ENCODE measurements around the gene RAB7A. TPM values are rescaled to one million over a fixed set of nuclear protein-coding genes. Genes with fewer than 3 reads are reported as not detected.

The RAB7A gene
- total and polyA plus RNA-seq, 2 experiments from 2014 or later: 89.8 to 156 TPM

DNA sequence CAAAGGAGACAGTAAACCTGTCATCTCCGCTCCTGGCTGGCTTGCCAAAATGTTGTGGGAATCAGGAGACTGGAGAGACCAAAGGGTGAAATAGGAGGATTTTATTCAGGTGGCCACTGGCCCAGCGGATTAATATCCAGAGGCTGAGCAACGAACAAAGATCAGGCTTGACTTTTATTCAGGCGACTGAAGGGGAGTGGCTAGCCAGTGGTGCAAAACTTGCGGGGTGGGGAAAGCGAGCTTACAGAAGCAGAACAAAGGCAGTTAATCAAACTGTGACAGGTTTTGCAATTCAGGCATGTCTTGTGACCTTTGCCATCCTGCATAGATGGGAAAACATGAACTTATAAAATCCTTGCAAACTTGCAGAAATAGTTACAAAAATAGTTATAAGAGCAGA, 133.6 kb downstream of the RAB7A start:
- Mint-ChIP-seq H3K9me3 (peaks cover 78% of the 10 kb centered on the region), H3K4me1 (peaks cover 5% of the 10 kb centered on the region), H3K27me3 (ENCODE audit: insufficient read depth, low read depth, poor library complexity) (peaks cover 10% of the 10 kb centered on the region), H3K27ac (no peak overlapping the region), H3K4me3 (no peak overlapping the region), H3K36me3 (ENCODE audit: low read depth) (peaks cover 50% of the 10 kb centered on the region)
- H3K4me2 ChIP-seq: no peak overlapping the region
- H3F3A ChIP-seq (replicated peaks; ENCODE audit: low read depth): no peaks in the 10 kb centered on the region
- H4K20me1 ChIP-seq (replicated peaks; ENCODE audit: insufficient read depth): no peaks in the 10 kb centered on the region
- H2AFZ ChIP-seq: no peak overlapping the region
- no peak overlapping the region for H3K4me3 ChIP-seq
- TF ChIP-seq, protein P1, sequence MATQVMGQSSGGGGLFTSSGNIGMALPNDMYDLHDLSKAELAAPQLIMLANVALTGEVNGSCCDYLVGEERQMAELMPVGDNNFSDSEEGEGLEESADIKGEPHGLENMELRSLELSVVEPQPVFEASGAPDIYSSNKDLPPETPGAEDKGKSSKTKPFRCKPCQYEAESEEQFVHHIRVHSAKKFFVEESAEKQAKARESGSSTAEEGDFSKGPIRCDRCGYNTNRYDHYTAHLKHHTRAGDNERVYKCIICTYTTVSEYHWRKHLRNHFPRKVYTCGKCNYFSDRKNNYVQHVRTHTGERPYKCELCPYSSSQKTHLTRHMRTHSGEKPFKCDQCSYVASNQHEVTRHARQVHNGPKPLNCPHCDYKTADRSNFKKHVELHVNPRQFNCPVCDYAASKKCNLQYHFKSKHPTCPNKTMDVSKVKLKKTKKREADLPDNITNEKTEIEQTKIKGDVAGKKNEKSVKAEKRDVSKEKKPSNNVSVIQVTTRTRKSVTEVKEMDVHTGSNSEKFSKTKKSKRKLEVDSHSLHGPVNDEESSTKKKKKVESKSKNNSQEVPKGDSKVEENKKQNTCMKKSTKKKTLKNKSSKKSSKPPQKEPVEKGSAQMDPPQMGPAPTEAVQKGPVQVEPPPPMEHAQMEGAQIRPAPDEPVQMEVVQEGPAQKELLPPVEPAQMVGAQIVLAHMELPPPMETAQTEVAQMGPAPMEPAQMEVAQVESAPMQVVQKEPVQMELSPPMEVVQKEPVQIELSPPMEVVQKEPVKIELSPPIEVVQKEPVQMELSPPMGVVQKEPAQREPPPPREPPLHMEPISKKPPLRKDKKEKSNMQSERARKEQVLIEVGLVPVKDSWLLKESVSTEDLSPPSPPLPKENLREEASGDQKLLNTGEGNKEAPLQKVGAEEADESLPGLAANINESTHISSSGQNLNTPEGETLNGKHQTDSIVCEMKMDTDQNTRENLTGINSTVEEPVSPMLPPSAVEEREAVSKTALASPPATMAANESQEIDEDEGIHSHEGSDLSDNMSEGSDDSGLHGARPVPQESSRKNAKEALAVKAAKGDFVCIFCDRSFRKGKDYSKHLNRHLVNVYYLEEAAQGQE (IDR thresholded peaks at IDR 0.05; ENCODE audit: unreplicated experiment): no peak
- TF ChIP-seq, protein P2, sequence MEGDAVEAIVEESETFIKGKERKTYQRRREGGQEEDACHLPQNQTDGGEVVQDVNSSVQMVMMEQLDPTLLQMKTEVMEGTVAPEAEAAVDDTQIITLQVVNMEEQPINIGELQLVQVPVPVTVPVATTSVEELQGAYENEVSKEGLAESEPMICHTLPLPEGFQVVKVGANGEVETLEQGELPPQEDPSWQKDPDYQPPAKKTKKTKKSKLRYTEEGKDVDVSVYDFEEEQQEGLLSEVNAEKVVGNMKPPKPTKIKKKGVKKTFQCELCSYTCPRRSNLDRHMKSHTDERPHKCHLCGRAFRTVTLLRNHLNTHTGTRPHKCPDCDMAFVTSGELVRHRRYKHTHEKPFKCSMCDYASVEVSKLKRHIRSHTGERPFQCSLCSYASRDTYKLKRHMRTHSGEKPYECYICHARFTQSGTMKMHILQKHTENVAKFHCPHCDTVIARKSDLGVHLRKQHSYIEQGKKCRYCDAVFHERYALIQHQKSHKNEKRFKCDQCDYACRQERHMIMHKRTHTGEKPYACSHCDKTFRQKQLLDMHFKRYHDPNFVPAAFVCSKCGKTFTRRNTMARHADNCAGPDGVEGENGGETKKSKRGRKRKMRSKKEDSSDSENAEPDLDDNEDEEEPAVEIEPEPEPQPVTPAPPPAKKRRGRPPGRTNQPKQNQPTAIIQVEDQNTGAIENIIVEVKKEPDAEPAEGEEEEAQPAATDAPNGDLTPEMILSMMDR (conservative IDR thresholded peaks at IDR 0.05; ENCODE audit: low read depth in 2 of 2): no peak
- TF ChIP-seq EZH2phosphoT487 (IDR thresholded peaks at IDR 0.05; ENCODE audit: unreplicated experiment) (no peak), EZH2 (IDR thresholded peaks at IDR 0.05; ENCODE audit: low read depth, unreplicated experiment) (no peak), STAT1 (IDR thresholded peaks at IDR 0.05; ENCODE audit: unreplicated experiment) (no peak), ZNF114 (CRISPR knock-in tag; IDR thresholded peaks at IDR 0.05) (no peak), CREB1 (CRISPR knock-in tag; IDR thresholded peaks at IDR 0.05; ENCODE audit: low read depth) (no peak)
- TF ChIP-seq, protein P3, sequence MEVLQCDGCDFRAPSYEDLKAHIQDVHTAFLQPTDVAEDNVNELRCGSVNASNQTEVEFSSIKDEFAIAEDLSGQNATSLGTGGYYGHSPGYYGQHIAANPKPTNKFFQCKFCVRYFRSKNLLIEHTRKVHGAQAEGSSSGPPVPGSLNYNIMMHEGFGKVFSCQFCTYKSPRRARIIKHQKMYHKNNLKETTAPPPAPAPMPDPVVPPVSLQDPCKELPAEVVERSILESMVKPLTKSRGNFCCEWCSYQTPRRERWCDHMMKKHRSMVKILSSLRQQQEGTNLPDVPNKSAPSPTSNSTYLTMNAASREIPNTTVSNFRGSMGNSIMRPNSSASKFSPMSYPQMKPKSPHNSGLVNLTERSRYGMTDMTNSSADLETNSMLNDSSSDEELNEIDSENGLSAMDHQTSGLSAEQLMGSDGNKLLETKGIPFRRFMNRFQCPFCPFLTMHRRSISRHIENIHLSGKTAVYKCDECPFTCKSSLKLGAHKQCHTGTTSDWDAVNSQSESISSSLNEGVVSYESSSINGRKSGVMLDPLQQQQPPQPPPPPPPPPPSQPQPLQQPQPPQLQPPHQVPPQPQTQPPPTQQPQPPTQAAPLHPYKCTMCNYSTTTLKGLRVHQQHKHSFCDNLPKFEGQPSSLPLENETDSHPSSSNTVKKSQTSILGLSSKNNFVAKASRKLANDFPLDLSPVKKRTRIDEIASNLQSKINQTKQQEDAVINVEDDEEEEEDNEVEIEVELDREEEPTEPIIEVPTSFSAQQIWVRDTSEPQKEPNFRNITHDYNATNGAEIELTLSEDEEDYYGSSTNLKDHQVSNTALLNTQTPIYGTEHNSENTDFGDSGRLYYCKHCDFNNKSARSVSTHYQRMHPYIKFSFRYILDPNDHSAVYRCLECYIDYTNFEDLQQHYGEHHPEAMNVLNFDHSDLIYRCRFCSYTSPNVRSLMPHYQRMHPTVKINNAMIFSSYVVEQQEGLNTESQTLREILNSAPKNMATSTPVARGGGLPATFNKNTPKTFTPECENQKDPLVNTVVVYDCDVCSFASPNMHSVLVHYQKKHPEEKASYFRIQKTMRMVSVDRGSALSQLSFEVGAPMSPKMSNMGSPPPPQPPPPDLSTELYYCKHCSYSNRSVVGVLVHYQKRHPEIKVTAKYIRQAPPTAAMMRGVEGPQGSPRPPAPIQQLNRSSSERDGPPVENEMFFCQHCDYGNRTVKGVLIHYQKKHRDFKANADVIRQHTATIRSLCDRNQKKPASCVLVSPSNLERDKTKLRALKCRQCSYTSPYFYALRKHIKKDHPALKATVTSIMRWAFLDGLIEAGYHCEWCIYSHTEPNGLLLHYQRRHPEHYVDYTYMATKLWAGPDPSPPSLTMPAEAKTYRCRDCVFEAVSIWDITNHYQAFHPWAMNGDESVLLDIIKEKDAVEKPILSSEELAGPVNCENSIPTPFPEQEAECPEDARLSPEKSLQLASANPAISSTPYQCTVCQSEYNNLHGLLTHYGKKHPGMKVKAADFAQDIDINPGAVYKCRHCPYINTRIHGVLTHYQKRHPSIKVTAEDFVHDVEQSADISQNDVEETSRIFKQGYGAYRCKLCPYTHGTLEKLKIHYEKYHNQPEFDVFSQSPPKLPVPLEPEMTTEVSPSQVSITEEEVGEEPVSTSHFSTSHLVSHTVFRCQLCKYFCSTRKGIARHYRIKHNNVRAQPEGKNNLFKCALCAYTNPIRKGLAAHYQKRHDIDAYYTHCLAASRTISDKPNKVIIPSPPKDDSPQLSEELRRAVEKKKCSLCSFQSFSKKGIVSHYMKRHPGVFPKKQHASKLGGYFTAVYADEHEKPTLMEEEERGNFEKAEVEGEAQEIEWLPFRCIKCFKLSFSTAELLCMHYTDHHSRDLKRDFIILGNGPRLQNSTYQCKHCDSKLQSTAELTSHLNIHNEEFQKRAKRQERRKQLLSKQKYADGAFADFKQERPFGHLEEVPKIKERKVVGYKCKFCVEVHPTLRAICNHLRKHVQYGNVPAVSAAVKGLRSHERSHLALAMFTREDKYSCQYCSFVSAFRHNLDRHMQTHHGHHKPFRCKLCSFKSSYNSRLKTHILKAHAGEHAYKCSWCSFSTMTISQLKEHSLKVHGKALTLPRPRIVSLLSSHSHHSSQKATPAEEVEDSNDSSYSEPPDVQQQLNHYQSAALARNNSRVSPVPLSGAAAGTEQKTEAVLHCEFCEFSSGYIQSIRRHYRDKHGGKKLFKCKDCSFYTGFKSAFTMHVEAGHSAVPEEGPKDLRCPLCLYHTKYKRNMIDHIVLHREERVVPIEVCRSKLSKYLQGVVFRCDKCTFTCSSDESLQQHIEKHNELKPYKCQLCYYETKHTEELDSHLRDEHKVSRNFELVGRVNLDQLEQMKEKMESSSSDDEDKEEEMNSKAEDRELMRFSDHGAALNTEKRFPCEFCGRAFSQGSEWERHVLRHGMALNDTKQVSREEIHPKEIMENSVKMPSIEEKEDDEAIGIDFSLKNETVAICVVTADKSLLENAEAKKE (CRISPR knock-in tag; IDR thresholded peaks at IDR 0.05): no peak
- H3K27me3 ChIP-seq (ENCODE audit: insufficient read depth): no peaks in the 10 kb centered on the region
- no peaks in the 10 kb centered on the region for H3K79me2 ChIP-seq (replicated peaks; ENCODE audit: insufficient read depth)
- no peaks in the 10 kb centered on the region; the same call in none of the 2 replicates for H3K36me3 ChIP-seq (ENCODE audit: insufficient read depth)
- no peak overlapping the region for H3K27ac ChIP-seq (ENCODE audit: low read depth)
- no peaks in the 10 kb centered on the region; the same call in 1 of the 2 replicates for H3K4me1 ChIP-seq (ENCODE audit: insufficient read depth)
- no peaks in the 10 kb centered on the region for H3K9me2 ChIP-seq (ENCODE audit: insufficient read depth)
- ATAC-seq (no peak), DNase-seq (ENCODE audit: low spot score) (no peak)
